Non-pigmented ciliary epithelial cell (primary cell): ENCODE results near the gene WSCD1.

Source experiments
- DNase-seq: peaks from one replicate; pipeline ENCODE4 v3.0.0-alpha.2; 2010; ENCODE audit warnings: low read depth

Gene WSCD1

GRCh38 chr17:6160911-6161855 lies 91.0 kb downstream of the WSCD1 start:
- no peak for DNase-seq

DNA sequence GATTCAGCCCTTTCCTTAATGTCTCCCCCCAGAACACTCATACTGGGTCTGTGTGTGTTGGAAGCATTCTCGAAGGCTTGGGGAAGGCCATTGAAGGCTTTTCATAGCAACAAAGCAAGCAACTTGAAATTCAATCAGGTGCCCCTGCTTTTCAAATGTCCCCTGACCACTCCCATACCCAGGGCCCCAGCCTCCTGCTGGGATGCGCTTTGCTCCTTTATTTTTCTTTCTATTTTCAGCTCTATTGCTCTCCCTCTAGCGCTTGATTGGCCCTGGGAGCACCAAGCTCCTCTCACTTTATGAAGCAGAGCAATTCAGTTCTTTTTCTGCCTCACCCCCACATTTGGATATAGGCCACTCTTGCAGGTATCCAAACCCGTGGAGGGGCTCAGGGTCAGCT lies 92.0 kb downstream of the WSCD1 start:
- no peak for DNase-seq

- no peak for DNase-seq
These were observed 92.7 kb downstream of the WSCD1 start for GRCh38 chr17:6162892-6163291.

DNA sequence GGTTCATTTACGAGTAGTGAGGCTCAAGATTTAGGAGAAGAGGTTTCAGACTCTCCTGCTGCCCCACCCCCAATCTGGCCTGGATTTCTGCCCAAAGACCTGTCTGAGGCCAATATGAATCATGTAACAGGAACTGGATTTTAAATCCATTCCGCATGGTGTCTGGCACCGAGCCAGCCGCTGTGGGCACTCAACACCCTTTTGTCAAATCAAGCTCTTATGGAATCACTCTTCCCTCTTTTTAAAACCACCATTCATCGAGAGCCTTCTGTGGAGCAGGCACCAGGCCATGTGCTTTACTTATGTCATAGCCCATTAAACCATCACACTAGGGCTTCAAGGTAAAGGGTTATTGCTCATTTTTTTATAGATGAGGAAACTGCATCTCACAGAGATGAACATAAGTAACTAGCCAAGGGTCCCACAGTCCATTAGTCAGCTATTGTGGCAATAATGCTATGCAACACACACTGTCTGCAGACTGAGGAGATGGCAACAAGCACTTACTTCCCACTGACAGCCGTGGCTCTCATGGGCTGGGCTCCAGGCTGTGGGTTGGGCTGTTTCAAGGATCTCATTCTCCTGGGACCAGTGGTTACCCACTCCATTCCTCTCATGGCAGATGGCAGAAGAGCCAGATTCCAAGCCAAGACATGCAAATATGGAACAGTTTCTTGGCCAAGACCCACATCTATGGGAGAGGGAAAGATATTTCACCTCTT lies 93.6 kb downstream of the WSCD1 start:
- no peak for DNase-seq

DNA sequence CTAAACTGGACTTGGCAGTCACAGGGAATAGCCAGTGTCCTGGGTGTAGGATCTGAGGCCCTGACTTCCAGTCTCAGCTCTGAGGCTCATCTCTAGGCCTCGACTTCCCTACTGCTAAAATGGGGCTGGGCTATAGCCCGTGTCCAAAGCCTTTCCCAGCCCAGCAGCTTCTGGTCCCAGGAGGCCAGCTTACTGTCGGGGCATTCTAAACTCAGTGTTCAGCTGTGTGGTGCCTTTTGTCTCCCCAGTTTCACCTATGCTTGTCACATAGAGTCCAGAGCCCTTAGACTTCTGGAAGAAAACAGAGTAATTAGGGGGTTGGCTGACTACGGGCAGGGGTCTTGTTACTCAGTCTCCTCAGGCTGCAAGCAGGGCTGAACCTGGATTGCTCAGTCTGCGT lies 94.8 kb downstream of the WSCD1 start:
- DNase-seq, result no peak

- no peak for DNase-seq
These were observed 95.6 kb downstream of the WSCD1 start for GRCh38 chr17:6165806-6166205.

DNA sequence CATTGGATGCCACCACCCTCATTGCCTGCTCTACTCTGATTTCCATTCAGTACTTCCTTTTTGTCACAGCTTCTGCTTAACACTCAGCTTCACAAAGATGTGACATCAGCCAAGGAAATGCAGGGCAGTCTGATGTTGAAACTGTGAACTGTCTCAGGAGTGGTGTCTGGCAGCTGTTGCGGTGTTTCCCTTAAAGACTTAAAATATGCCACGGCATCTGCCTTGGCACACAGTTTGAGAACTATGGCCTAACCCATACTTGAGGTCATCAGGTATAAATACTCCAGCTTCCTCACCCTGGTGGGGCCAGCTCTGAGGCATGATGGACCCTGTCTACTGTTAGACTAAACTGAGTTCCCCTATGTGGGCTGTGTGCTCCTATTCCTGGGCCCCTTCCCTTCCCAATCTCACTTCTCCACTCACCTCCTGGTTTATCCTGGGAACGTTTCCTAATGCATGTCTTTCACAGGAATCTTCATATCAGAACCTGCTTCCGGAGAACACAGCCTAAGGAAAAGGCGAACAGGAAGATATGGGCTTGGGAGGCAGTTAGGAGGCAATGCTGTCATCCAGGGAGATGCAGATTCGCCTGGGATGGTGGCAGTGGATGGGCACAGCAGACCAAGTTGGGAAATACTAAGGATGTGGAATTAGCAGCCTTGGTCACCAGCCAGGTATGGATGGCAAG lies 96.5 kb downstream of the WSCD1 start:
- DNase-seq, result no peak

GRCh38 chr17:6168296-6168695 lies 98.1 kb downstream of the WSCD1 start:
- DNase-seq, result no peak

DNA sequence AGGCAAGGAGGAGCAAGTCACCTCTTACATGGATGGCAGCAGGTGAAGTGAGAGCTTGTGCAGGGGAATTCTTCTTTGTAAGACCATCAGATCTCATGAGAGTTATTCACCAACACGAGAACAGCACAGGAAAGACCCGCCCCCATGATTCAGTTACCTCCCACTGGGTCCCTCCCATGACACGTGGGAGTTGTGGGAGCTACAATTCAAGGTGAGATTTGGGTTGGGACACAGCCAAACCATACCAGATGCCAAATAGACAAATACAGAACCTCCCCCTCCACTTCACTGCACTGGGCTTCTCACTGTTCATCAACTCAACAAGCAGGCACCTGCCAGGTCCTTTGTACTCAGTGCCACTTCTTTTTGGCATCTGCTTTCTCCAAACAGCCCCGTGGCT lies 100.2 kb downstream of the WSCD1 start:
- no peak for DNase-seq

DNA sequence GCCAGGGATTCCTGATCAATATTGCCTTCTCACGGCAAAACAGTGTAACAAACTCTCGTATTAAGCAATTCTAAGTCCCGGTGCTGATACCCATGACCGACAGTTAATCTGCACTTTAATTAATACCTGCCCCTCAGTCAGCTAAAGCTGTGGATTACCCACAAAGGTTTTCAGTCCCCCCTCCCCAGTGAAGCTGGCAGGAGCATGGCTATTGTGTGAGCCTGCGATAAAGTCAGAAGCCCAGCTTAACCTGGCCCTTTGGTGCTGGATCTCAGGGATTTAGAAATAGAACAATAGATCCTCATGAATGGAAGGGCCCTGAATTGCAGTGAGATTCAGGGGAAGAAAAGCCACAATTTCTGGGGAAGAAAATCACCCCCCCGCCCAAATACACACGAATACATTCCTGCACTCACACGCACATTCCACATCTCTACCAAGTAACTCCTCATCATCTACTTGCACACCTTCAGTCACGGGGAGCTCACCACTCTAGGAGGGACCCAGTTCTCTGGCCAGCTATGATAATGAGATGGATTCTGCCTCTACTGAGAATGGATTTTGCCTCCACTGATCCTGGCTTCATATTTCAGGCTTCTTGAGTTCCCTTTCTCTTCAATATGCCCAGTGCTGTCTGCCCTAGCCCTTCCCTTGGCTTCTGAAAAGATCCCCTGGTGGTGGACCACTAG lies 102.6 kb downstream of the WSCD1 start:
- no peak for DNase-seq

GRCh38 chr17:6173653-6174052 lies 103.5 kb downstream of the WSCD1 start:
- DNase-seq, result no peak
